HEK293 (cell line): Measurements from ENCODE around the gene EDAR.

Experiments
- CTCF ChIA-PET: fragments of 350-600 bp; formaldehyde crosslinking; extraction: SDS; loops from one replicate; lab custom pipeline; 2021; ENCODE audit warnings: antibody characterized with exemption; lab: Yijun Ruan, JAX
- POLR2A ChIA-PET: fragments of 300-600 bp; formaldehyde crosslinking; extraction: SDS; loops from one replicate; lab custom pipeline; 2020; ENCODE audit warnings: antibody characterized with exemption, inconsistent platforms; lab: Yijun Ruan, JAX
- H3K27ac ChIP-seq: fragments of 200-500 bp; sonication (Bioruptor generic); 2 replicates; pipeline ENCODE4 v1.5.1; 2014; ENCODE audit warnings: low read depth, low read length, control low read depth, inconsistent platforms; ENCODE audit errors: extremely low read depth
- H3K36me3 ChIP-seq, 2 experiments: fragments of 200-500 bp in 1 of 2; sonication (Bioruptor generic) in 1 of 2; 1 replicate in 1 of 2; 2 replicates in 1 of 2; pipeline ENCODE4 v1.5.1; 2014 to 2017; ENCODE audit warnings: inconsistent platforms in 2 of 2, low read length in 2 of 2; ENCODE audit not compliant: control insufficient read depth in 2 of 2, insufficient read depth in 1 of 2
- H3K4me1 ChIP-seq: fragments of 200-500 bp; sonication (Bioruptor generic); 2 replicates; pipeline ENCODE4 v1.5.1; 2014; ENCODE audit warnings: mild to moderate bottlenecking, low read length, inconsistent platforms; ENCODE audit not compliant: control insufficient read depth, insufficient read depth
- H3K4me3 ChIP-seq: 2 replicates; pipeline ENCODE4 v1.5.1; 2011; ENCODE audit warnings: low read depth, mild to moderate bottlenecking, control low read depth, low read length, moderate library complexity
- H3K9me3 ChIP-seq: fragments of 200-500 bp; sonication (Bioruptor generic); 2 replicates; pipeline ENCODE4 v1.5.1; 2014; ENCODE audit warnings: low read depth, low read length, inconsistent platforms; ENCODE audit not compliant: control insufficient read depth, insufficient read depth
- ATF2 ChIP-seq: fragments of 450-650 bp; formaldehyde crosslinking; IDR thresholded peaks from 2 replicates; pipeline ENCODE4 v1.5.1; 2016; ENCODE audit warnings: missing biosample characterization, missing genetic modification characterization, low read depth
- EGR2 ChIP-seq: fragments of 450-650 bp; formaldehyde crosslinking; IDR thresholded peaks from 2 replicates; pipeline ENCODE4 v1.5.1; 2016; ENCODE audit warnings: low read depth, missing biosample characterization, missing genetic modification characterization
- GLIS1 ChIP-seq: fragments of 450-650 bp; formaldehyde crosslinking; IDR thresholded peaks from 2 replicates; pipeline ENCODE4 v1.5.1; 2016; ENCODE audit warnings: missing biosample characterization, missing genetic modification characterization
- GLIS2 ChIP-seq: fragments of 450-650 bp; formaldehyde crosslinking; IDR thresholded peaks from 2 replicates; pipeline ENCODE4 v1.5.1; 2016; ENCODE audit warnings: missing biosample characterization, missing genetic modification characterization
- OVOL3 ChIP-seq: fragments of 450-650 bp; formaldehyde crosslinking; IDR thresholded peaks from 2 replicates; pipeline ENCODE4 v1.5.1; 2016; ENCODE audit warnings: missing biosample characterization, missing genetic modification characterization
- PRDM1 ChIP-seq: fragments of 450-650 bp; formaldehyde crosslinking; IDR thresholded peaks from 2 replicates; pipeline ENCODE4; 2016; ENCODE audit warnings: missing biosample characterization, missing genetic modification characterization
- PRDM6 ChIP-seq: fragments of 450-650 bp; formaldehyde crosslinking; IDR thresholded peaks from 2 replicates; pipeline ENCODE4 v1.5.1; 2017; ENCODE audit warnings: missing biosample characterization, missing genetic modification characterization
- SP2 ChIP-seq: fragments of 450-650 bp; formaldehyde crosslinking; IDR thresholded peaks from 2 replicates; pipeline ENCODE4 v1.5.1; 2016; ENCODE audit warnings: missing biosample characterization, missing genetic modification characterization
- YY1 ChIP-seq: fragments of 450-650 bp; formaldehyde crosslinking; IDR thresholded peaks from 2 replicates; pipeline ENCODE4 v1.5.1; 2018; ENCODE audit warnings: missing biosample characterization, missing genetic modification characterization
- ZBTB21 ChIP-seq: fragments of 450-650 bp; formaldehyde crosslinking; IDR thresholded peaks from 2 replicates; pipeline ENCODE4 v1.5.1; 2017; ENCODE audit warnings: missing biosample characterization, missing genetic modification characterization
- ZBTB6 ChIP-seq: fragments of 450-650 bp; formaldehyde crosslinking; IDR thresholded peaks from 2 replicates; pipeline ENCODE4 v1.5.1; 2017; ENCODE audit warnings: missing biosample characterization, missing genetic modification characterization
- ZNF112 ChIP-seq: fragments of 450-650 bp; formaldehyde crosslinking; IDR thresholded peaks from 2 replicates; pipeline ENCODE4 v1.5.0; 2017; ENCODE audit warnings: missing biosample characterization, missing genetic modification characterization
- ZNF155 ChIP-seq: fragments of 450-650 bp; formaldehyde crosslinking; IDR thresholded peaks from 2 replicates; pipeline ENCODE4 v1.5.1; 2016; ENCODE audit warnings: missing biosample characterization, missing genetic modification characterization
- ZNF175 ChIP-seq: fragments of 450-650 bp; formaldehyde crosslinking; IDR thresholded peaks from 2 replicates; pipeline ENCODE4 v1.5.1; 2016; ENCODE audit warnings: missing biosample characterization, missing genetic modification characterization
- ZNF24 ChIP-seq: fragments of 450-650 bp; formaldehyde crosslinking; IDR thresholded peaks from 2 replicates; pipeline ENCODE4 v1.5.1; 2016; ENCODE audit warnings: missing biosample characterization, missing genetic modification characterization
- ZNF335 ChIP-seq: fragments of 450-650 bp; formaldehyde crosslinking; conservative IDR thresholded peaks from 2 replicates; pipeline ENCODE4 v1.5.1; 2016; ENCODE audit warnings: missing biosample characterization, missing genetic modification characterization
- ZNF366 ChIP-seq: fragments of 450-650 bp; formaldehyde crosslinking; conservative IDR thresholded peaks from 2 replicates; pipeline ENCODE4 v1.5.1; 2016; ENCODE audit warnings: missing biosample characterization, missing genetic modification characterization
- ZNF416 ChIP-seq: fragments of 450-650 bp; formaldehyde crosslinking; IDR thresholded peaks from 2 replicates; pipeline ENCODE4 v1.5.1; 2016; ENCODE audit warnings: missing biosample characterization, missing genetic modification characterization
- ZNF510 ChIP-seq: fragments of 450-650 bp; formaldehyde crosslinking; IDR thresholded peaks from 2 replicates; pipeline ENCODE4 v1.5.1; 2018; ENCODE audit warnings: mild to moderate bottlenecking, missing genetic modification characterization, missing biosample characterization; ENCODE audit not compliant: insufficient replicate concordance
- ZNF623 ChIP-seq: fragments of 450-650 bp; formaldehyde crosslinking; IDR thresholded peaks from 2 replicates; pipeline ENCODE4 v1.5.1; 2016; ENCODE audit warnings: missing biosample characterization, missing genetic modification characterization
- ZNF626 ChIP-seq: fragments of 450-650 bp; sonication (Bioruptor Pico); formaldehyde crosslinking; IDR thresholded peaks from 2 replicates; pipeline ENCODE4 v1.5.1; 2018; ENCODE audit warnings: missing biosample characterization, missing genetic modification characterization, inconsistent platforms
- ZNF664 ChIP-seq: fragments of 450-650 bp; formaldehyde crosslinking; IDR thresholded peaks from 2 replicates; pipeline ENCODE4 v1.5.1; 2016; ENCODE audit warnings: missing biosample characterization, missing genetic modification characterization
- ZNF670 ChIP-seq: fragments of 450-650 bp; formaldehyde crosslinking; IDR thresholded peaks from 2 replicates; pipeline ENCODE4 v1.5.1; 2016; ENCODE audit warnings: missing biosample characterization, missing genetic modification characterization, low read depth
- ZNF677 ChIP-seq: fragments of 450-650 bp; IDR thresholded peaks from 2 replicates; pipeline ENCODE4 v1.5.0; 2018; ENCODE audit warnings: missing biosample characterization, mild to moderate bottlenecking, missing genetic modification characterization, moderate library complexity
- ZNF768 ChIP-seq: fragments of 450-650 bp; formaldehyde crosslinking; IDR thresholded peaks from 2 replicates; pipeline ENCODE4 v1.5.1; 2018; ENCODE audit warnings: missing biosample characterization, mild to moderate bottlenecking, missing genetic modification characterization
- ZNF777 ChIP-seq: fragments of 450-650 bp; formaldehyde crosslinking; IDR thresholded peaks from 2 replicates; pipeline ENCODE4 v1.5.1; 2017; ENCODE audit warnings: missing biosample characterization, missing genetic modification characterization, borderline replicate concordance
- ZSCAN16 ChIP-seq: fragments of 450-650 bp; formaldehyde crosslinking; IDR thresholded peaks from 2 replicates; pipeline ENCODE4 v1.5.1; 2016; ENCODE audit warnings: missing biosample characterization, missing genetic modification characterization
- TF ChIP-seq, protein P1 (sequence below): fragments of 450-650 bp; formaldehyde crosslinking; IDR thresholded peaks from 2 replicates; pipeline ENCODE4 v1.5.1; 2017; ENCODE audit warnings: missing biosample characterization, missing genetic modification characterization
- TF ChIP-seq, protein P2 (sequence below): fragments of 450-650 bp; formaldehyde crosslinking; IDR thresholded peaks from 2 replicates; pipeline ENCODE4; 2016; ENCODE audit warnings: missing biosample characterization, missing genetic modification characterization

Gene EDAR

GRCh38 chr2:108945969-108946368 is 43.1 kb downstream of the EDAR start:
- no peaks in the 10 kb centered on the region for H3K9me3 ChIP-seq

GRCh38 chr2:108944601-108945331 is 44.3 kb downstream of the EDAR start:
- Histone ChIP-seq H3K9me3 (no peaks in the 10 kb centered on the region), H3K4me3 (no peak overlapping the region), H3K36me3 (no peaks in the 10 kb centered on the region), H3K4me1 (no peaks in the 10 kb centered on the region), H3K27ac (no peak overlapping the region)
- POLR2A ChIA-PET: no interaction called here
- CTCF ChIA-PET: interaction anchor here (0.5 to 1.0 kb wide), 2 partner anchors 18 to 100 kb away, joined by 3 read pairs; no protein-coding TSS in a partner anchor
- TF ChIP-seq ZNF768 (tag by site-specific recombination): no peak
- no peak for TF ChIP-seq ZBTB21 (tag by site-specific recombination)
- TF ChIP-seq, protein P1, sequence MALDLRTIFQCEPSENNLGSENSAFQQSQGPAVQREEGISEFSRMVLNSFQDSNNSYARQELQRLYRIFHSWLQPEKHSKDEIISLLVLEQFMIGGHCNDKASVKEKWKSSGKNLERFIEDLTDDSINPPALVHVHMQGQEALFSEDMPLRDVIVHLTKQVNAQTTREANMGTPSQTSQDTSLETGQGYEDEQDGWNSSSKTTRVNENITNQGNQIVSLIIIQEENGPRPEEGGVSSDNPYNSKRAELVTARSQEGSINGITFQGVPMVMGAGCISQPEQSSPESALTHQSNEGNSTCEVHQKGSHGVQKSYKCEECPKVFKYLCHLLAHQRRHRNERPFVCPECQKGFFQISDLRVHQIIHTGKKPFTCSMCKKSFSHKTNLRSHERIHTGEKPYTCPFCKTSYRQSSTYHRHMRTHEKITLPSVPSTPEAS (tag by site-specific recombination): no peak
- TF ChIP-seq ZNF664: no peak
- no peak for TF ChIP-seq ZNF623 (tag by site-specific recombination)
- TF ChIP-seq PRDM1 (tag by site-specific recombination): no peak
- TF ChIP-seq ATF2: no peak
- 0 out of 2 replicates have a peak, but pooled peaks have one; percentile 5 for TF ChIP-seq EGR2 (tag by site-specific recombination)
- no peak for TF ChIP-seq ZNF335 (tag by site-specific recombination)
- no peak for TF ChIP-seq ZNF626 (tag by site-specific recombination)
- TF ChIP-seq ZNF670 (tag by site-specific recombination): no peak
- no peak for TF ChIP-seq ZNF510 (tag by site-specific recombination)
- no peak for TF ChIP-seq GLIS2
- no peak for TF ChIP-seq ZNF112
- TF ChIP-seq ZNF366 (tag by site-specific recombination): no peak
- peak; percentile 25; the same call in 1 of the 2 replicates for TF ChIP-seq GLIS1 (tag by site-specific recombination)
- TF ChIP-seq ZNF155 (tag by site-specific recombination): no peak
- TF ChIP-seq ZNF416 (tag by site-specific recombination): no peak
- no peak for TF ChIP-seq ZNF677 (tag by site-specific recombination)

More at GRCh38 chr2:108945969-108946368, 43.1 kb downstream of the EDAR start:
- CTCF ChIA-PET: no interaction called here
- TF ChIP-seq PRDM6 (tag by site-specific recombination) (no peak), GLIS2 (no peak), ZNF664 (no peak), ZNF24 (tag by site-specific recombination) (no peak), OVOL3 (tag by site-specific recombination) (no peak), YY1 (tag by site-specific recombination) (no peak), ZSCAN16 (no peak), SP2 (tag by site-specific recombination) (no peak), ZBTB6 (no peak), ZNF175 (no peak), ZNF777 (tag by site-specific recombination) (no peak), ZNF366 (tag by site-specific recombination) (no peak)
- TF ChIP-seq, protein P2, sequence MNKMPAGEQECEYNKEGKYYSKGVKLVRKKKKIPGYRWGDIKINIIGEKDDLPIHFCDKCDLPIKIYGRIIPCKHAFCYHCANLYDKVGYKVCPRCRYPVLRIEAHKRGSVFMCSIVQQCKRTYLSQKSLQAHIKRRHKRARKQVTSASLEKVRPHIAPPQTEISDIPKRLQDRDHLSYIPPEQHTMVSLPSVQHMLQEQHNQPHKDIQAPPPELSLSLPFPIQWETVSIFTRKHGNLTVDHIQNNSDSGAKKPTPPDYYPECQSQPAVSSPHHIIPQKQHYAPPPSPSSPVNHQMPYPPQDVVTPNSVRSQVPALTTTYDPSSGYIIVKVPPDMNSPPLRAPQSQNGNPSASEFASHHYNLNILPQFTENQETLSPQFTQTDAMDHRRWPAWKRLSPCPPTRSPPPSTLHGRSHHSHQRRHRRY (tag by site-specific recombination): no peak
- Histone ChIP-seq H3K4me1 (no peaks in the 10 kb centered on the region), H3K36me3 (no peaks in the 10 kb centered on the region), H3K4me3 (no peak overlapping the region), H3K27ac (no peak overlapping the region)
- POLR2A ChIA-PET: no interaction called here
